ENCODE data around the gene RFNG.
A peak's percentile ranks its signal among the peaks of the same experiment; 100 is the strongest.

The RFNG gene

DNA sequence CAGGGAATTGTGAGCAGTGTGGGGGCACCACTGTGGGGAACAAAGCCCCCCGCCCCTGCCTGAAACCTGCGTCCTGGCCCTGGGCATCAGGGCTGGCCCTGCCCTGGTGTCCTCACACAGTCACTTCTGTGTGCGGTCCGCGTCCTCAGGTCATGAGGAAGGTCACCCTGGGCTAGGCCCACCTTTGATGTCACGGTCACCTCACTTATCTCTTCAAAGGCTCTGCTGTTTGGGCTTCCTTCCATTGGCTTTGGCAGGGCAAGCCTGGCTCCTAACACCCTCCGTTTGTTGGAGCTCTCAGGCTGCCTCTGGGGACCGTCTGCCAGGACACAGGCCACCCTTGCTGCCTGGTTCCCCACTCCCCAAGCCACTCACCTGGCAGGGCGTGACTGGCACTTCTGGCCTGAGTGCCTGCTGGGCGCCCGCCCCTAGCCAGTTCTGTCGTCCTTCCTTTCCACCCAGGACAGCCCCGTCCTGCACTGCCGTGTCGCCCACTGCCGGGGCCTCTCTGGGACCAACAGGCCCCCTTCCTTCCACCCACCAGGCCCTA is 37.8 kb downstream of the RFNG start:
- no peak for TF ChIP-seq FOXP2 (optimal IDR thresholded peaks at IDR 0.05; ENCODE audit: control extremely low read depth, extremely low read length, insufficient read depth)
- no peak for TF ChIP-seq POLR2AphosphoS5 (IDR thresholded peaks at IDR 0.05; ENCODE audit: borderline replicate concordance, low read depth, low read length)
- no peak for TF ChIP-seq EZH2 (IDR thresholded peaks at IDR 0.05)
- DNase-seq (ENCODE audit: low read depth, low spot score): no peak
- peak overlapping the region; percentile 54 for H3K4me3 ChIP-seq
- H3K36me3 ChIP-seq (ENCODE audit: insufficient read depth, low read length): no peaks in the 10 kb centered on the region
- peak overlapping the region; percentile 77 for H3K27ac ChIP-seq
- H3K9ac ChIP-seq (ENCODE audit: insufficient read length): peak overlapping the region; percentile 47
- H3K9me3 ChIP-seq (ENCODE audit: low read depth, low read length): no peaks in the 10 kb centered on the region

DNA sequence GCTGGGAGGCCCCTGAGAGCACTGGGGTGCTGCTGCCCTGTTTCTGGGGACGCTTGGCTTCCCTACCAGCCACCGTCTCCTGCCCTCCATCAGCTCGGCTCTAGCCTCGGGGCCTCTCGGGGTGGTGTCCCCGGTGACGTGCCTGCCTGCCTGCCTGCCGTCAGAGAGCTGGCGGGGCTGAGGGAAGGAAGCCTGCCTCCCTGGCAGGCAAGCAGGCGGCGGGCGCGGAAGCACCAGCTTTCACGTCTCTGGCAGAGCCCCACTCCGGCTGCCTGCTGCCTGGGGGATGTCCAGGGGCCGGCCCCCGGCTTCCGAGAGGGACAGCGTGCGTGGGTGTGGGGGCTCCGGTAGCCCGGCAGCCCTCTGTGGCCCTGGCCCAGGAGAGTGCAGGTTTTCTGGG is 38.3 kb downstream of the RFNG start:
- Histone ChIP-seq H3K36me3 (ENCODE audit: insufficient read depth, low read length) (no peaks in the 10 kb centered on the region), H3K4me3 (no peak overlapping the region), H3K27ac (peak overlapping the region; percentile 77), H3K9me3 (ENCODE audit: low read depth, low read length) (no peaks in the 10 kb centered on the region), H3K9ac (ENCODE audit: insufficient read length) (peak overlapping the region; percentile 53)
- TF ChIP-seq POLR2AphosphoS5 (IDR thresholded peaks at IDR 0.05; ENCODE audit: borderline replicate concordance, low read depth, low read length) (no peak), FOXP2 (optimal IDR thresholded peaks at IDR 0.05; ENCODE audit: control extremely low read depth, extremely low read length, insufficient read depth) (no peak), EZH2 (IDR thresholded peaks at IDR 0.05) (no peak)
- DNase-seq (ENCODE audit: low read depth, low spot score): no peak

DNA sequence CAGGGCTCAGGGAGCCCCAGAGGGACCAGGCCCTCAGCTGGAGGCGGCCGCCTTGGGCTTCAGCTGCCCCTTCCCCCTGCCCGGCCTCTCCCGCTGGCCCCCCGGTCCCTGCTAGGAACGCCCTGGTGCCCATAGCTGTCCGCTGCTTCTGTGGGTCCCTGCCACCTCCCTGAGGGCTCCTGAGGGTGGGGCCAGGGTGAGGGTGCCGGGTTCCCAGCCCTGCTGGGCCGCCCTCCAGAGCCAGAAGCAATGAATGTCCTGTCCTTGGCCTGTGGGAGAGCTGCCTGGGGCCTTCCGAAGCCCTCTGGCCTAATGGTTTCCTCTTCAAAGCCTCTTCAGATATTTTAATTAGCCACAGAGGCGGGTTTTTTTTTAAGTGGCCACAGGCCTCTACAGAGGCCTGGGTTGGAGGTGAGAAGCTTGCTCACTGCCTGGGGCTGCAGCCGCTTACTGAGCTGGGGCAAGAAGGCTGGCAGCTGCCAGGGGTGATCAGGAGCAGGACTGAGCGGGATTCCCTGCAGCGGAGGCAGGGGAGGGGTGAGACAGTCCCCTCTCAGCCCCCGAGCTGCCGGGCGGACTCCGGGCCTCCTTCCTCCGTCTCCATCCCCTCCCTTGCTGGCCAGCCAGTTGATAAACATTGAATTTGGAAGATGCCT is 38.8 kb downstream of the RFNG start:
- Histone ChIP-seq H3K27ac (peak overlapping the region; percentile 77), H3K9me3 (ENCODE audit: low read depth, low read length) (no peaks in the 10 kb centered on the region), H3K4me3 (no peak overlapping the region)

GRCh38 chr17:82012261-82012639 is 39.4 kb downstream of the RFNG start:
- no peak for TF ChIP-seq FOXP2 (optimal IDR thresholded peaks at IDR 0.05; ENCODE audit: control extremely low read depth, extremely low read length, insufficient read depth)
- no peak for TF ChIP-seq POLR2AphosphoS5 (IDR thresholded peaks at IDR 0.05; ENCODE audit: borderline replicate concordance, low read depth, low read length)
- TF ChIP-seq EZH2 (IDR thresholded peaks at IDR 0.05): no peak
- Histone ChIP-seq H3K27ac (peak overlapping the region; percentile 77), H3K36me3 (ENCODE audit: insufficient read depth, low read length) (no peaks in the 10 kb centered on the region), H3K4me3 (no peak overlapping the region), H3K9ac (ENCODE audit: insufficient read length) (no peak overlapping the region), H3K9me3 (ENCODE audit: low read depth, low read length) (no peaks in the 10 kb centered on the region)
- DNase-seq (ENCODE audit: low read depth, low spot score): no peak

More for the DNA sequence above, 38.8 kb downstream of the RFNG start:
- Histone ChIP-seq H3K9ac (ENCODE audit: insufficient read length) (peak overlapping the region; percentile 53), H3K36me3 (ENCODE audit: insufficient read depth, low read length) (no peaks in the 10 kb centered on the region)
- no peak for DNase-seq (ENCODE audit: low read depth, low spot score)
- no peak for TF ChIP-seq POLR2AphosphoS5 (IDR thresholded peaks at IDR 0.05; ENCODE audit: borderline replicate concordance, low read depth, low read length)
- no peak for TF ChIP-seq EZH2 (IDR thresholded peaks at IDR 0.05)
- TF ChIP-seq FOXP2 (optimal IDR thresholded peaks at IDR 0.05; ENCODE audit: control extremely low read depth, extremely low read length, insufficient read depth): no peak

- H3K4me3 ChIP-seq: no peak overlapping the region
- H3K9ac ChIP-seq (ENCODE audit: insufficient read length): no peak overlapping the region
These were observed 39.9 kb downstream of the RFNG start for GRCh38 chr17:82011617-82012187.

DNA sequence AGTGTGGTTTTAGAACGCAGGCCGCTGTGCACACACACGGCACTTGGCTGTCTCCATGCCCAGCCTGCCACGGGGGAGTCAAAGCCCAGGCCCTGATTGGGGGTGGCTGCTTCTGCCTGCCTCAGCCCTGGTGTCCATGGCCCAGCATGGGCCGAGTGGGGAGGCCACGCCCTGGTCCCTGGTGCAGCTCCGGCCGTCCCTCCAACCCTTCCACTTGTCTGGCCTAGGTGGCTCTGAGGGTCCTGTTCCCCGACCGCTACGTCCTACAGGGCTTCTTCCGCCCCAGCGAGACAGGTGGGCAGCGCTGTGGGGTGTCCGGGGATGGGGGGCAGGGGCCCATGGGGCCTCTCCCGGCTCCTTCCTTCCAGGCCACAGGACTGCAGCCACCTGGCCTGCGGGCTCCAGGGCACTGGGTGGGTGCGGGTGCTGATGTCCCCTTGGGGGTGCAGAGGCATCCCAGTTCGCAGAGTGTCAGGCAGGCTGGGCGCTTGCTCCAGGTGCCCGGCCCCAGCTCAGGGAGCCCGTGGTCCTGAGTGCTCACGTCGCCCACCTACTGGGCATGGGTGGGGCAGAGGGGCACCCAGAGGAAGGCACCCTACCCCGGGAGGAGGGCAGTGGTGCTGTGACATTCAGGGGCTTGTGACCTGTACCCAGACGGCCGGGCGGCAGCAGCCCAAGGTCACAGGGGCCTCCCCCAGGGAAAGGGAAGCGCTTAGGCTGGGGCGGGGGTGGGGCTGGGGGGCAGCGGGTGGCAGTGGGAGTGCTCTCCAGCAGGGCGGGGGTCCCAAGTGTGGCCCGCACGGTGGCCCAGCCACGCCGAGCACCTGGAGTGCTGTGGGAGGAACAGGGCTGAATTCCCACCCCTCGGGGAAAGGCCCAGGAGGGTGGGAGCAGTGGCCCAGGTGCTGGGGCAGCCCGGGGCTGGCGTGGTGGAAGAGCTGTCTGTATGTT is 40.8 kb downstream of the RFNG start:
- Histone ChIP-seq H3K9ac (ENCODE audit: insufficient read length) (no peak overlapping the region), H3K36me3 (ENCODE audit: insufficient read depth, low read length) (no peaks in the 10 kb centered on the region), H3K27ac (no peak overlapping the region), H3K9me3 (ENCODE audit: low read depth, low read length) (no peaks in the 10 kb centered on the region), H3K4me3 (no peak overlapping the region)
- DNase-seq (ENCODE audit: low read depth, low spot score): no peak
- TF ChIP-seq EZH2 (IDR thresholded peaks at IDR 0.05) (no peak), FOXP2 (optimal IDR thresholded peaks at IDR 0.05; ENCODE audit: control extremely low read depth, extremely low read length, insufficient read depth) (no peak), POLR2AphosphoS5 (IDR thresholded peaks at IDR 0.05; ENCODE audit: borderline replicate concordance, low read depth, low read length) (no peak)

More at GRCh38 chr17:82011617-82012187, 39.9 kb downstream of the RFNG start:
- no peaks in the 10 kb centered on the region for H3K9me3 ChIP-seq (ENCODE audit: low read depth, low read length)
- no peak for TF ChIP-seq FOXP2 (optimal IDR thresholded peaks at IDR 0.05; ENCODE audit: control extremely low read depth, extremely low read length, insufficient read depth)
- TF ChIP-seq POLR2AphosphoS5 (IDR thresholded peaks at IDR 0.05; ENCODE audit: borderline replicate concordance, low read depth, low read length): no peak
- no peak for TF ChIP-seq EZH2 (IDR thresholded peaks at IDR 0.05)
- H3K27ac ChIP-seq: peak overlapping the region; percentile 77; the same call in 1 of the 2 replicates
- H3K36me3 ChIP-seq (ENCODE audit: insufficient read depth, low read length): no peaks in the 10 kb centered on the region
- DNase-seq (ENCODE audit: low read depth, low spot score): no peak

DNA sequence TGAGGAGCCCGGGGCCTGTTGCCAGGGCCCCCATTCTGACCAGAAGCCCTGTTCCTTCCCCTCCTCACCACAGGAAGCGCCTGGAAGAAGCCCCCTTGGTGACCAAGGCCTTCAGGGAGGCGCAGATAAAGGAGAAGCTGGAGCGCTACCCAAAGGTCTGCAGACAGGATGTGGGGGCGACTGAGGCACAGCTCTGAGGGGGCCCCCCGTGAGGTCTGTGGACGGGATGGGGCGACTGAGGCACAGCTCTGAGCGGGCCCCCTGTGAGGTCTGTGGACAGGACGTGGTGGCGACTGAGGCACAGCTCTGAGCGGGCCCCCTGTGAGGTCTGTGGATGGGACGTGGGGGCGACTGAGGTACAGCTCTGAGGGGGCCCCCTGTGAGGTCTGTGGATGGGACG is 42.2 kb downstream of the RFNG start:
- H3K4me3 ChIP-seq: no peak overlapping the region
- DNase-seq (ENCODE audit: low read depth, low spot score): no peak
- TF ChIP-seq EZH2 (IDR thresholded peaks at IDR 0.05) (no peak), POLR2AphosphoS5 (IDR thresholded peaks at IDR 0.05; ENCODE audit: borderline replicate concordance, low read depth, low read length) (no peak), FOXP2 (optimal IDR thresholded peaks at IDR 0.05; ENCODE audit: control extremely low read depth, extremely low read length, insufficient read depth) (no peak)
- H3K27ac ChIP-seq: no peak overlapping the region
- H3K9me3 ChIP-seq (ENCODE audit: low read depth, low read length): no peaks in the 10 kb centered on the region
- no peaks in the 10 kb centered on the region for H3K36me3 ChIP-seq (ENCODE audit: insufficient read depth, low read length)
- H3K9ac ChIP-seq (ENCODE audit: insufficient read length): no peak overlapping the region

GRCh38 chr17:82008941-82009405 is 42.6 kb downstream of the RFNG start:
- Histone ChIP-seq H3K9me3 (ENCODE audit: low read depth, low read length) (no peaks in the 10 kb centered on the region), H3K36me3 (ENCODE audit: insufficient read depth, low read length) (no peaks in the 10 kb centered on the region)

More at GRCh38 chr17:82008941-82009405, 42.6 kb downstream of the RFNG start:
- no peak for DNase-seq (ENCODE audit: low read depth, low spot score)
- TF ChIP-seq POLR2AphosphoS5 (IDR thresholded peaks at IDR 0.05; ENCODE audit: borderline replicate concordance, low read depth, low read length) (no peak), EZH2 (IDR thresholded peaks at IDR 0.05) (no peak), FOXP2 (optimal IDR thresholded peaks at IDR 0.05; ENCODE audit: control extremely low read depth, extremely low read length, insufficient read depth) (no peak)
- Histone ChIP-seq H3K4me3 (no peak overlapping the region), H3K9ac (ENCODE audit: insufficient read length) (no peak overlapping the region), H3K27ac (no peak overlapping the region)

All from SK-N-MC (cell line).